GM18499 (cell line): ENCODE results near the gene RBL1.

Experiments
- ATAC-seq: cut with Tn5 transposase; IDR thresholded peaks from one replicate; pipeline ENCODE4 v1.9.1; 2021; ENCODE audit warnings: moderate number of reproducible peaks; ENCODE audit not compliant: insufficient read depth, unreplicated experiment

Gene RBL1

DNA sequence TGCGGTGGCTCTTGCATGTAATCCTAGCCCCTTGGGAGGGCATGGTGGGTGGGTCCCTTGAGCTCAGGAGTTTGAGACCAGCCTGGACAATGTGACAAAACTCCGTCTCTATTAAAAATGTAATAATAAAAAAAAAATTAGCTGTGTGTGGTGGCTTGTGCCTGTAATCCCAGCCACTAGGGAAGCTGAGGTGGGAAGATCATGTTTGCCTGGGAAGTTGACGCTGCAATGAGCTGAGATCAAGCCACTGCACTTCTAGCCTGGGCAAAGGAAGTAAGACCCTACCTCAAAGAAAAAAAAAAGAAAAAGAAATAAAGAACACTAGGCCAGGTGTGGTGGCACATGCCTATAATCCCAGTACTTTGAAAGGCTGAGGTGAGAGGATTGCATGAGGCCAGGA is 139.8 kb downstream of the RBL1 start:
- ATAC-seq: no peak

DNA sequence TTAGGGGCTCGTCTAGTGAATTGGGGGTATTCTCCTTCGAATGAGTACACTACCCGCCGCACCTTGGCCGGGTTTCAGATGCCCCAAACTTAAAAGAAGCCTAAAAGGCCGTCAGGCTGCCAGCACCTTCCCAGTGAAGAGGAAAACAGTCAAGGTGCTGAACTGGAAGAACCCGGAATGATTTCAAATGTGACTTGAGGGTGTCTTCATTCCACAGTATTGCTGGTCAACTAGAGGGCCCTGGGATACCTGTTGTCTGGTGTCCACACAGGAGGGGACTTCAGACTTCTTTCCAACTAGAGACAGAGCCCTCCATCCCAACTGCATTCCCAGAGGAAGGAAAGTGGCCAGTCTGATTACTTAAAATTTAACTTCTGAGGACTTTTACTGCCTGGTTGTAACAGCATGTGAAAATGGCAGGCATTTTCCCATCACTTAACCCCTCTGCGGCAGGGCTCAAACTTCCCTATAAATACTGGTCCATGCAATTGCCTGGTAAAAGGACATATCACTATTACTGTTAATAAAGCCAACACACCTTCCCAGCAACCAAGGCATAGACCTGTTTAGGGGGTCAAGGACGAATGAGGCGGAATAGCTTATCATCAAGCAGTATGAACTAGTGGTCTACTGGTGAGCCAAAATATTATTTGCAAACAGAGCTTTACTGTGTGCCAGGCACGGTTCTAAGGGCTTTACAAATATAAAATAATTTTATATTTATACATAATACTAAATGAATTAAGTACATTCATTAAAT is 143.6 kb downstream of the RBL1 start:
- no peak for ATAC-seq

DNA sequence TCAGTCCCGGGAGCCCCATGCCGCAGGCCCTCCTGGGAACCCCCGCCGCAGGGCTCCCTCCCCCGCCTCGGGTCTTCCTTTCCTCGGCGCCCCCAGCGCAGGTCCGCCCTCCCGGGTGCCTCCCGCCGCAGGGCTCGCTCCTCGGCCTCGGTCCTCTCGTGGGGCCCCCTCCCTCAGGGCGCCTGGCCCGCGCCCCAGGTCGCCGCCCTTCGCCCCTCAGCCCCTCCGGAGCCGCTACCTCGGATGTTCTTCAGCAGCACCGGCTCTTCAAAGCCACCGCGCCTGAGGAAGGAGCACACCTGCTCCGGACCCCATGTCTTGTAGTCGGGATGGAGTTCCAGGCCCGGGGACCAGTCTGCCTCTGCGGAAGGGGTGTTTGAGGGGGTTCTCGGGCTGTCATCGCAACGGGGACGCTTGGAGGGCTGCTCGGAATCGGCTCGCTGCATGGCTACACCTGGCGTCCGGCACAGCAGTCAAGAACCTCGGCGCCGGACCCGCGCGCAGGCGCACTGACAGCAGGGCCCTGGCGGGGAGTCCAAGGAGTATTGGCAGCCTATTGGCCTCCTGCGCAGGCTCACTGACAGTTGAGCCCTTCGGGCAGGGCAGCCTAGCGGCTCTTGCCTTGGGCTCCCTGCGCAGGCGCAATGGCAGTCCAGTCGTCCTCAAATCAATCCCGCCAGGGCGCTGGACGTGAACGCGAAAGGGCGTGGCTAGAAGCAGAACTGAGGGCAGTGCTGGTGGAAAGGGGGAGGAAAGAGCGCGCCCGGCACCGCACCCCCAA is 144.4 kb downstream of the RBL1 start, which contains the start of gene SAMHD1:
Gene SAMHD1 (minus strand): TSS at position 511 of the 781 bp plus-strand sequence. CDS start 65 bp downstream, at position 446.
- ATAC-seq: peak; percentile 62

DNA sequence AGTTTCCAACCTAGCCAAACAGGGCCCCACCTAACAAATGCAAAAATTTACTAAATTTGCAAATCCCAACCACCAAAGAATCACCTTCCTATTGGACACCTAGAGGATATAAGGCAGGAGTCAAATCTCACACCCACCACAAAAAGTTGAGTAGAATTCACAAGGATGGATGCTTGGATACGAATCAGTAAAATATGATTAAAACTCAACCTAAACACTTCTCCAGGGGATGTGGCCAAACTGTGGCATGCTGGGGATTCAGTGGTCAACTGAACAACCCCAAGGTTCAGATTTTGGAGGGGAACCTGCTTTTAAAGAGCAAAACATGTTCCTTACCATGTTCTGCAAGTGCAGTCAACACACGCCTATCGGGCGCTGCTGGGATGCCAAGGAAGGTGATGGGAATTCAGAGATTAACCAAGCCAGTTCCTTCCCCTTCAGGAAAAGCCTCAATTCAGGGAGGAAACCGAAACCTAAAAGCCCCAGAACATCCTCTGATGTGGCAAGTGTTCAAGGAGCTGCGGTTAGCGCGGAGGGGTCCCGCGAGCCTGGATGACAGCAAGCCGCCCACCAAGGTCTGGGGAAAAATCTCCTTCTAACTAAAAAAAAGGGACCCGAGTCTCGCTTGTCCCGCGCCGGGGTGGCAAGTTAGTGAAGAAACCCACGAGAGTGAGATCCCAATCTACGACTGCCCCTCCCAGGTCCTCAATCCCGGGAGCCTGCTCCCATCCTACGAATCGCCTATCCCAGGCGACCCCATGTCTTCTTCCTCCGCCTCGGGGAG is 145.2 kb downstream of the RBL1 start:
- no peak for ATAC-seq
